PC-3 (cell line): ENCODE measurements around the gene ENO3. TPM values are rescaled to one million over a fixed set of nuclear protein-coding genes. Genes with fewer than 3 reads are reported as not detected.

ENCODE experiments used
- ATAC-seq: fragments of 200-7000 bp; cut with Tn5 transposase; 2 replicates; pipeline ENCODE4 v1.9.1; 2020; ENCODE audit warnings: mild to moderate bottlenecking, moderate library complexity
- BruUV-seq: library from RNA; stranded (reverse); fragments of 400-500 nt; replicated peaks from 2 replicates; lab custom pipeline; 2021; lab: Mats Ljungman, UMichigan
- CTCF ChIA-PET: fragments of 300-600 bp; sonication (Branson Sonifier 250); formaldehyde crosslinking; loops from one replicate; lab custom pipeline; 2022; ENCODE audit warnings: antibody characterized with exemption; lab: Charles Lee
- POLR2A ChIA-PET: fragments of 300-600 bp; sonication (Branson Sonifier 250); formaldehyde crosslinking; loops from one replicate; lab custom pipeline; 2022; ENCODE audit warnings: antibody characterized with exemption; ENCODE audit not compliant: unreplicated experiment; lab: Charles Lee
- DNase-seq: peaks from one replicate; pipeline ENCODE4 v3.0.0-alpha.2; 2015
- H2AFZ ChIP-seq: fragments of 300-600 bp; sonication (generic); 2 replicates; pipeline ENCODE4 v1.6.0; 2016; ENCODE audit warnings: antibody characterized with exemption, low read length
- H3F3A ChIP-seq: fragments of 300-600 bp; sonication (generic); one replicate; pipeline ENCODE4 v1.6.0; 2017; ENCODE audit warnings: antibody characterized with exemption, low read length, control low read depth, mild to moderate bottlenecking; ENCODE audit not compliant: unreplicated experiment
- H3K27ac ChIP-seq: fragments of 300-600 bp; sonication (generic); 2 replicates; pipeline ENCODE4 v1.5.1; 2016; ENCODE audit warnings: mild to moderate bottlenecking, low read length
- H3K27me3 ChIP-seq: fragments of 300-600 bp; sonication (generic); 2 replicates; pipeline ENCODE4 v1.6.1; 2016; ENCODE audit warnings: low read length, mixed read lengths
- H3K36me3 ChIP-seq: fragments of 300-600 bp; sonication (generic); 2 replicates; pipeline ENCODE4 v1.6.1; 2016; ENCODE audit warnings: low read depth, mixed run types, low read length, mixed read lengths
- H3K4me1 ChIP-seq: fragments of 300-600 bp; sonication (generic); 2 replicates; pipeline ENCODE4 v1.5.1; 2016; ENCODE audit warnings: low read length; ENCODE audit not compliant: insufficient read depth
- H3K4me2 ChIP-seq: fragments of 300-600 bp; sonication (generic); 2 replicates; pipeline ENCODE4 v1.6.0; 2016; ENCODE audit warnings: low read length
- H3K4me3 ChIP-seq: fragments of 300-600 bp; sonication (generic); 2 replicates; pipeline ENCODE4 v1.5.1; 2016; ENCODE audit warnings: mild to moderate bottlenecking, low read length, mixed read lengths
- H3K79me2 ChIP-seq: fragments of 300-600 bp; sonication (generic); 2 replicates; pipeline ENCODE4 v1.6.1; 2017; ENCODE audit warnings: low read length, mixed read lengths
- H3K9ac ChIP-seq: fragments of 300-600 bp; sonication (generic); 2 replicates; pipeline ENCODE4 v1.6.0; 2016; ENCODE audit warnings: mild to moderate bottlenecking, low read length
- H3K9me2 ChIP-seq: fragments of 300-600 bp; sonication (generic); replicated peaks from 2 replicates; pipeline ENCODE4 v1.6.1; 2016; ENCODE audit warnings: mixed run types, low read length, mixed read lengths
- H3K9me3 ChIP-seq: fragments of 300-600 bp; sonication (generic); 2 replicates; pipeline ENCODE4 v1.6.1; 2016; ENCODE audit warnings: low read length, mixed read lengths
- H4K20me1 ChIP-seq: fragments of 300-600 bp; sonication (generic); 2 replicates; pipeline ENCODE4 v1.6.1; 2016; ENCODE audit warnings: low read length, mixed read lengths
- CTCF ChIP-seq: fragments of 300-600 bp; sonication (generic); conservative IDR thresholded peaks from 2 replicates; pipeline ENCODE4 v1.5.1; 2017; ENCODE audit warnings: antibody characterized with exemption, low read depth, mild to moderate bottlenecking, low read length
- EZH2 ChIP-seq: fragments of 300-600 bp; sonication (generic); IDR thresholded peaks from one replicate; pipeline ENCODE4 v1.6.1; 2017; ENCODE audit warnings: antibody characterized with exemption, mild to moderate bottlenecking, low read length; ENCODE audit not compliant: unreplicated experiment
- EZH2phosphoT487 ChIP-seq: fragments of 300-600 bp; sonication (generic); IDR thresholded peaks from 2 replicates; pipeline ENCODE4 v1.6.1; 2018; ENCODE audit warnings: mild to moderate bottlenecking, antibody characterized with exemption, low read length, borderline replicate concordance
- intact Hi-C: fragments of 100-400 bp; cut with micrococcal nuclease; formaldehyde crosslinking; loops from 2 replicates; pipeline ENCODE4 v1.9.0; 2023
- total RNA-seq: library from RNA; depleted of rRNA; stranded (reverse); fragments of >200 nt; gene quantifications from 2 replicates; pipeline ENCODE4 v1.2.3, GENCODE V29; 2014

Gene ENO3
- total RNA-seq, 1 experiment from 2014 or later: 2.4 TPM

- H3K27me3 ChIP-seq: no peaks in the 10 kb centered on the region
- POLR2A ChIA-PET: no interaction called here
- H3K4me1 ChIP-seq: 0 out of 2 replicates have a peak, but pooled peaks cover 9% of the 10 kb centered on the region
- no TSS peak for BruUV-seq
- DNase-seq (peak; percentile 2), ATAC-seq (peak; percentile 19; the same call in 1 of the 2 replicates)
- H2AFZ ChIP-seq: peak overlapping the region; percentile 75; the same call in 1 of the 2 replicates
- peaks cover 1% of the 10 kb centered on the region for H3K36me3 ChIP-seq
- peak overlapping the region; percentile 97 for H3K4me2 ChIP-seq
- no peaks in the 10 kb centered on the region for H3K9me2 ChIP-seq
- TF ChIP-seq EZH2 (no peak), CTCF (no peak), EZH2phosphoT487 (no peak)
- H3K27ac ChIP-seq: no peak overlapping the region
- CTCF ChIA-PET: interaction anchor here (0.6 kb wide), 1 partner anchor 14 kb away, joined by 3 read pairs; no protein-coding TSS in a partner anchor
- no peaks in the 10 kb centered on the region for H4K20me1 ChIP-seq
- H3K4me3 ChIP-seq: peak overlapping the region; percentile 79
- peak overlapping the region; percentile 71 for H3K9ac ChIP-seq
- intact Hi-C loops: no loop called here
- H3K79me2 ChIP-seq: peaks cover 27% of the 10 kb centered on the region
- no peaks in the 10 kb centered on the region for H3F3A ChIP-seq
- H3K9me3 ChIP-seq: no peaks in the 10 kb centered on the region
These were observed 48.0 kb downstream of the ENO3 start for GRCh38 chr17:4998732-4999429.

GRCh38 chr17:4999430-5000093 is 48.6 kb downstream of the ENO3 start:
- H3K4me3 ChIP-seq: peak overlapping the region; percentile 79
- ATAC-seq (no peak), DNase-seq (no peak)
- H3K9me2 ChIP-seq: no peaks in the 10 kb centered on the region
- H4K20me1 ChIP-seq: no peaks in the 10 kb centered on the region
- H3K4me1 ChIP-seq: 0 out of 2 replicates have a peak, but pooled peaks cover 9% of the 10 kb centered on the region
- no peaks in the 10 kb centered on the region for H3K27me3 ChIP-seq
- intact Hi-C loops: no loop called here
- H3F3A ChIP-seq: no peaks in the 10 kb centered on the region
- no peak for TF ChIP-seq EZH2phosphoT487
- no peak for TF ChIP-seq CTCF
- no peak for TF ChIP-seq EZH2
- TSS peak; percentile 62 for BruUV-seq
- ChIA-PET POLR2A (no interaction called here), CTCF (no interaction called here)
- H3K36me3 ChIP-seq: peaks cover 8% of the 10 kb centered on the region
- H3K79me2 ChIP-seq: peaks cover 27% of the 10 kb centered on the region
- peak overlapping the region; percentile 71; the same call in 1 of the 2 replicates for H3K9ac ChIP-seq
- H3K27ac ChIP-seq: no peak overlapping the region
- H3K9me3 ChIP-seq: no peaks in the 10 kb centered on the region
- H2AFZ ChIP-seq: no peak overlapping the region; the same call in 1 of the 2 replicates
- peak overlapping the region; percentile 97 for H3K4me2 ChIP-seq
